Thyroid gland (tissue), 4 donors: ENCODE data around the gene CD226.
"Not testable (repeated sequence)": the region's sequence is repeated elsewhere in the genome, so short reads cannot be mapped to it uniquely, and the experiment has no call there.

ENCODE experiments used
- POLR2A ChIP-seq, 2 donors: fragments of 450-650 bp; IDR thresholded peaks; one replicate each; pipeline ENCODE4 v1.6.1; 2017; ENCODE audit warnings: antibody characterized with exemption in 2 of 2, mild to moderate bottlenecking in 2 of 2, moderate library complexity in 1 of 2
- TF ChIP-seq, protein P1 (sequence below), 6 experiments: fragments of 200-600 bp in 3 of 6; fragments of 450-650 bp in 3 of 6; sonication (generic) in 3 of 6; IDR thresholded peaks; one replicate each; pipeline ENCODE4 v1.5.1; 2016 to 2019; ENCODE audit warnings: antibody characterized with exemption in 6 of 6, mild to moderate bottlenecking in 2 of 6, inconsistent platforms in 1 of 6, moderate library complexity in 1 of 6

DNA sequence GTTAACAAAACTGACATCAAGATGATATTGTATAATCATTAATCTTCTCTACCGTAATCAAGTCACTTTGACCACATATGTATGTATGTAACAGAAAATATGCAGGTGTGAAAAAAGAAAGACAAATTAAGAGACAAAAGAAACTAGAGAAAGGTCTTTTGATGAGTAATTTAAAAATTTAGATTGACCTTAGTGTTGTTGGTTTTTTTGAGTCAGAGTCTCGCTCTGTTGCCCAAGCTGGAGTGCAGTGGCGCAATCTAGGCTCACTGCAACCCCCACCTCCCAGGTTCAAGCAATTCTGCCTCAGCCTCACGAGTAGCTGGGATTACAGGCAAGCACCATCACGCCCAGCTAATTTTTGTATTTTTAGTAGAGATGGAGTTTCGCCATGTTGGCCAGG, 82.9 kb downstream of the CD226 start:
- TF ChIP-seq, protein P1, sequence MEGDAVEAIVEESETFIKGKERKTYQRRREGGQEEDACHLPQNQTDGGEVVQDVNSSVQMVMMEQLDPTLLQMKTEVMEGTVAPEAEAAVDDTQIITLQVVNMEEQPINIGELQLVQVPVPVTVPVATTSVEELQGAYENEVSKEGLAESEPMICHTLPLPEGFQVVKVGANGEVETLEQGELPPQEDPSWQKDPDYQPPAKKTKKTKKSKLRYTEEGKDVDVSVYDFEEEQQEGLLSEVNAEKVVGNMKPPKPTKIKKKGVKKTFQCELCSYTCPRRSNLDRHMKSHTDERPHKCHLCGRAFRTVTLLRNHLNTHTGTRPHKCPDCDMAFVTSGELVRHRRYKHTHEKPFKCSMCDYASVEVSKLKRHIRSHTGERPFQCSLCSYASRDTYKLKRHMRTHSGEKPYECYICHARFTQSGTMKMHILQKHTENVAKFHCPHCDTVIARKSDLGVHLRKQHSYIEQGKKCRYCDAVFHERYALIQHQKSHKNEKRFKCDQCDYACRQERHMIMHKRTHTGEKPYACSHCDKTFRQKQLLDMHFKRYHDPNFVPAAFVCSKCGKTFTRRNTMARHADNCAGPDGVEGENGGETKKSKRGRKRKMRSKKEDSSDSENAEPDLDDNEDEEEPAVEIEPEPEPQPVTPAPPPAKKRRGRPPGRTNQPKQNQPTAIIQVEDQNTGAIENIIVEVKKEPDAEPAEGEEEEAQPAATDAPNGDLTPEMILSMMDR (IDR thresholded peaks at IDR 0.05), result not testable (repeated sequence)
- not testable (repeated sequence) for TF ChIP-seq POLR2A (IDR thresholded peaks at IDR 0.05)
